HG03342 (cell line): Measurements from ENCODE around the gene DOK3.
A peak's percentile ranks its signal among the peaks of the same experiment; 100 is the strongest.

Source experiments
- ATAC-seq: cut with Tn5 transposase; IDR thresholded peaks from one replicate; pipeline ENCODE4 v1.9.1; 2021; ENCODE audit warnings: mild to moderate bottlenecking, moderate library complexity; ENCODE audit not compliant: unreplicated experiment

DOK3 gene

DNA sequence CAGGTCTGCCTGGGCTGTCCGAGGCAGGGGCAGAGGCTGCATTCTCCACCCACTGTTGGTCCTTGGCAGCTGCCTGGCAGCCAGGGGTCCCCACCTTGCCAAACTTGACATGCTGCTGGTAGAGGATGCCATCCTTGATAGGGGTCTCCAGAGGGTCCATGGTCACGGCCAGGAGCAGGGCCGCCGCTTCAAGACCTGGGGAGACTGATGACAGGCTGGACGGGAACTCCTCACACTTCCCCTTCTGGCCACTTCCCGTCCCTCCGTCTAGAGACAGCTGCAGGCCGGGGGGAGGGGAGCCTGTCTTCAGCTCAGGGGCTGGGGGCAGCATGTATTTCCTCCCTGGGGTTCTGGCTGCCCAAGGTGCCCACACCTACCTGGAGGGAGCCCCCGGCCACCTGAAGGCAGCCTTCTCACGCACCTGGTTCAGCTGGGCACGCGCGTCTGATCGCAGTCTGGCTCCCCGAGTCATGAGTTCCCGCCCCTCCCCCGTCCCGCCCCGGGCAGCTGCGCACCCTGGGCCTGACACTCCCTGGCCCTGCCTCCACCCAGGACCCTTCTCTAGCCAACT is at the start of gene DOK3:
DOK3 (minus strand) TSS at position 446 of the 571 bp plus-strand sequence; CDS start at position 160, 286 bp downstream.
- ATAC-seq, result no peak

DNA sequence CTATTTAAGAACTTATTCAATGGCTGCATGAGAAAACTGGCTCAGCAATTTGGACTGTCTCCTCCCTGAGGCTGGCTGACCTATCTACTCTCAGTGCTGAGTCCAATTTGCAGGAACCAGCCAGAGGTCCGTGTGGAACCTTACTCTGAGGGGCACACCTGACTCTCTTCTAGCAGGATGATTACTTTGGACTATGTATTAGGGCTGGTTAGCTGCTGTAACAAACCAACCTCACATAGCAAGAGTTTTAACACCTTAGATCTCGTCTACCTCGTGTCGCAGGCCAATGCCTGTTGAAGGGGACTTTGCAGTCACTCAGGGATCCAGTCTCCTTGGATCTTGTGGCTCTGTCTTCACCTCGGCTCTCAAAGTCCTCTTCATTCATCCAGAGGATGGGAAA is 48.2 kb upstream of the DOK3 start:
- no peak for ATAC-seq

- ATAC-seq, result no peak
Measured at GRCh38 chr5:177557041-177557647, 47.5 kb upstream of the DOK3 start.

- ATAC-seq, result no peak
Measured at GRCh38 chr5:177555665-177556064, 46.0 kb upstream of the DOK3 start.

- ATAC-seq, result no peak
Measured at GRCh38 chr5:177555228-177555627, 45.6 kb upstream of the DOK3 start.

GRCh38 chr5:177554474-177555111 is 45.0 kb upstream of the DOK3 start, which contains the start of gene FAM193B:
TSS of gene FAM193B (minus strand) at chr5:177554563. CDS start at chr5:177554458, 105 bp downstream.
- ATAC-seq, result peak; percentile 92

DNA sequence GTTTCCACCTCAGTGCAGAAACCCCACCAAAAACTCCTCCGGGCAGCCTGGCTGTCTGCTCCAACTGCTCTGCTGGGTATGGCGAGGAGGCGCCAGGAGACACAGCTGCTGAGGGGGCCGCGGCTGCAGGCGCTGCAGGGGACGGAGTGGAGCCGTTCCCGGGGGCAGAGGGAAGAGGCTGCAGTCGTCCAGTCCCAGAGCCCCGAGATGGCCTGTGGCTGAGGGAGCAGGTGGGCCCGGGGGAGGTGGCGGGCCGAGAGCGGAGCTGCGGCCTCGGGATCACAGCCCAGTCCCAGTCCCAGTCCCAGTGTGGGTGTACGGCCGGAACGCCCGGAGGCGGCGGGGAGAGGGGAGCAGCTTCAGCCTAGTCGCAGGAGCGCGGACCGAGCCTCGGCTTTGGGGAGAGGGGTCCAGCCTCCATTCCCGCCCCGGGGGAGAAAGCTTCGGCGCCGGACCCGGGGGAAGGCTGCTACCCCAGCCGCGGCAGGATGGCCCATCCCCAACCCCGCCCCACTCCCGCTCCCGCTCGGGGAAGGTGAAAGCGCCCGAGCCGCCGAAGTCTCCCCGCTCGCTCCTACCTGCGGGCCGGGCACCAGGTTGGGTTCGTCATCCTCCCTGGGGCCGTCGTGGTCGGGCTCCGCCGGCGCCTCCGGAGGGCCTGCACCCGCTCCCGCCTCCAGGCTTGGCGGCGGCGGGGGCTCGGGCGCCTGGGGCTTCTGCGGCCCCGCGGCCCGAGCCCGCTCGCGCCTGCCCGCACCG is 44.2 kb upstream of the DOK3 start:
- peak; percentile 33 for ATAC-seq

DNA sequence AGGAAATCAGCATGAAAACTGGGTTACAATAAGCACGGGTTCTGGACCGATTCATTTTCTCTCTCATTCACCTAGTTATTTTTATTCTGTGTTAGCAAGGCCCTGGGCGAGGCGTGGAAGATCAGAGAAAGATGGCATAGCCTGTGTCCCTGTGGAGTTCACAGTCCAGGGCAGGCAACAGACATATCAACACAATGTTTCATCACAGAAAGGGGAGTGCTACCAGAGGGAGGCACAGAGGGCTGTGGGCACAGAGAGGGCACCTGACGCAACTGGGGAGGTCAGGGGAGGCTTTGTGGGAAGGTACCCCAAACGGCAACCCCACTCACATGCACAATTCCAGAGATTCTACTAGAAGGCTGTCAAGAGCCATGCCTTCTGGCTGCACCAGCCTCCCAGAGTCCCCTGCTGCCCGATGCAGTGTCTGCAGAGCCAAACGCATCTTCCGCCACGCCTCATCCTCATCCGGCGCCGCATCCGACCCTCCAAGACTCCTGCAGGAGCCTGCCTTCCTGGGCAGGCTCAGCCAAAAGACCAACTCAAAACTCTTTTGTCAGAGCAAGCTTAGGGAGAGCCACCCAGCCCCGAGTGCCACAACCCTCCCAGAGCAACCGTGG is 43.3 kb upstream of the DOK3 start:
- no peak for ATAC-seq

DNA sequence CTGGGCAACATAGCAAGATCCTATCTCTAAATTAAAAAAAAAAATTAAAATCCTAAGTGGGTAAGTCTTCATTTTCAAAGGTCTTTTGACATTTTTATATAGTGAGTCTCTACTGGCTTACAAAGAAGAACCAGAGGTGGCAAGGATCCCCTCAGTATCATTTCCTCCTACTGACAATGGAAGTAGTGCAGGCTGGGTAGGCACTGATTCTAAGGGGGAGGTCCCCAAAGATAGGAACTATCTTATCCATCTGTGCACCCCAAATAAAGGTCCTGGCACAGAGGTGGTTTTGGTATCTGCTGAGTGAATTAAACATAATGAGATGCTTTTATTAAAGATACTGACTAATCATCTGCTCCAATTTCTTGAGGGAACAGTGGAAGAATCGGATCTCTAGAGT is 40.5 kb upstream of the DOK3 start:
- no peak for ATAC-seq

DNA sequence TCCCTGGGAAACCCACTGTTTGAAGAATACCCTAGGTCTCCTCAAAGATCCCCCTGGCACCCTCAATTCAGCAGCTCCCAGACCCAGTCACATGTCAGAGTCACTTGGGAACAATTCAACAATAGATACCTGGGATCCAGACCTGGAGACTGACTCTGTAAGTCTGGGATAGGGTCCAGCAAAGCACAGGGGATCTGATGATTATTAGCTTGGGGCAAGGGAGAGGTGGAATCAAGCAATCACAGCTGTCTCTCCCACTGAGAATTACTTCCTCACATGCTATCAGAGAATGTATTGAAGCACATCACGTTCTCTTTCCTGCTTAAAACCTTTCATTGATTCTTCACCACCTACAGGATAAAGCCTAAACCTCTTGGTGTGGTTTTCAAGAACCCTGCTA is 38.9 kb upstream of the DOK3 start:
- no peak for ATAC-seq

- no peak for ATAC-seq
Measured at GRCh38 chr5:177547736-177548135, 38.1 kb upstream of the DOK3 start.

DNA sequence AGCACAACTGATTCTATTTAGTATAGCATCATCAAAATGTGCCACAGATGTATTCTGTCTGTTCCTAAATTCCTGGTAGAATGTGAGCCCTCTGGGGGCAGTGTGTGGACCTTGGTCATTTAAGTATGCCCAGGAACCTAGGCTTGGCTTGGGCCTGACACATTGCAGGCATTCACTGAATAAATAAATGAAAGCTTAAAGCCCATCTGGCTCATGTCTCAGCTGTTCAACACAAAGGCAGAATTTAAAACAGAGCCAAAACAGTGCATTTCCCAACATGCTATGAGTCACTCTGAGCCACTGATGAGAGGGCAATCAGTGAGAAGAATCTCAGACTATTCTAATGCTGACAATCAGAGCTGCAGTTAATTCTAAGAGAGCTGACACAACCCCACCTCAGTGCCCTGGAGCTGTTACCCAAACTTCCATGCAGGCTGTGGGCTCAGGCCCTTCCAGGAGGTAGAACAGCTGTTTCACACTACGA is 36.7 kb upstream of the DOK3 start:
- no peak for ATAC-seq

DNA sequence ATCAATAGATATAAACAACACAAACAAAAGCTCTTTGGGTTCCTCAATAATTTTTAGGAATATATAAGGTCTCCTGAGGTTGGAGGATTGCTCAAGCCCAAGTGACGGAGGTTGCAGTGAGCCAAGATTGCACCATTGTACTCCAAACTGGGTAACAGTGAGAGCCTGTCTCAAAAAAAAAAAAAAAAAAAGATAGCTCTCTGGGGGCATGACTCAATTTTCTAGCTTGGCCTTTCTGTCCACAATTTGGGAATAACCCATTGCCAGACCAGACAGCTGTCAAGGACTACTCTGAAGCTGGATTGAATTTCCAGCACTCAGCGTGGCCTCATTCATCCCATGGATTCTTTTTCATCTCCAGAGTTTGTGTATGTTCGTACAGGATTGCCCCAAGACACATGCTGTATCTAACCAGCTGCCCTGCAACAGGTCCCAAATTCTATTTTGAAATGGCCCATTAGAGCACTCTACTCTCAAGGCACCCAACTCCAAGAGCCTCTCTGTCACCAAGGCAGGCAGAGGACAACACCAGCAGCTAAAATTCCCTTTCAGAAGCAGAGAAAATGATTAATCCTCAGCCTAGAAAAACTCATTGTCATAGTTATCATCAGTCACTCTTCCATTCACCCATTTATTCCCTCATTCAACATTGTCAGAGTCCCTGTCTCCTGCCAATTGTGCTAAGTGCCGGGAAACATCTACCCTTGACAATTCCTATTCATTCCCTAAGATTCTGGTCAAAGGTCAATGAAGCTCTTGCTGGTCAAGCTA is 36.0 kb upstream of the DOK3 start:
- no peak for ATAC-seq

DNA sequence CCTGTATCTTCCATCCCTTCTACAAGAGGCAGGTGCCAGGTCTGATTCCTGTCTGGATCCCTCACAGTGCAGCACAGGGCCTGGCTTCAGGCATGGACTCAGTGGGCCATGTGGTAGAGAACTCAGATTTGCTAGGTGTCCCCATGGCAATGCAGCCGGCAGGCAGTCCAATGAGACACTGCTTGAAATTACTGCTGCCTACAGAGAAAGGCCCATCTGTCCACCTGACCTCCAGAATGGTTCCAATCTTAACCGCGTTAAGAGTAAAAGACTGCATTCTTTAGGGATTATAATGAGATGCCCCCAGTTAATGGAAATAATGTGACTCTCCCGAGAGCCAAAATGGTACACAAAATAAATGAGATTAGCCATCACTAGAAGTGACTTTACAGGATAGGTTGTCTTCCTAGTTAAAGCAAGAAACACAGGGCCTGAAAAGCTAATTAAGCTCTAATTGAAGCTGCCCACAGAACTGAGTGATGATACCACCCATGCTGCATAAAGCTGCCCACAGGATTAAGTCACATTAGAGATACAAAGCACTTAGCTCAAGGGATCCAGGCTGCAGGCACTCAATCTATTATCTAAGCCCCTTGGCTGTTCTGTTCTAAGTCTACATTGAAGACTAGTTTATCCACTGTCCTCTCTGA is 33.3 kb upstream of the DOK3 start:
- no peak for ATAC-seq

- ATAC-seq, result no peak
Measured at GRCh38 chr5:177540438-177540837, 30.8 kb upstream of the DOK3 start.

DNA sequence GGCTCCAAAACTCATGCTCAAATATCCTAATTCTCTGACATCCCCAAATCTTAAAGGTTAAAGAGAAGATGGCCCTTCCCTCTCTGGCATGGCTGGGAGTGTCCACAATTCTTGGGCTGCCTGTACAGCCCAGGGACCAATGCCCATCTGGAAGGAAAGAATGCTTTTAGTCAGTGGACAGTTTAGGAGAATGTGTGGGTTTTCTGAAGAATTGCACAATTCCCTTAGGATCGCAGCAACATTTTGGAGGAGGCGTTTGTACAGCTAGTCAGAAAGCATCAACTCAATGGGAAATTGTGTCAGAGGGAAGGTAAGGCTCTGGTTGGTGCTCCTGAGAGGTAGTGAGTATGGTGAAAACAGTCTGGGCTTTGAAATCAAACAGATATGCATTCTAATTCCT is 29.8 kb upstream of the DOK3 start:
- ATAC-seq, result no peak

DNA sequence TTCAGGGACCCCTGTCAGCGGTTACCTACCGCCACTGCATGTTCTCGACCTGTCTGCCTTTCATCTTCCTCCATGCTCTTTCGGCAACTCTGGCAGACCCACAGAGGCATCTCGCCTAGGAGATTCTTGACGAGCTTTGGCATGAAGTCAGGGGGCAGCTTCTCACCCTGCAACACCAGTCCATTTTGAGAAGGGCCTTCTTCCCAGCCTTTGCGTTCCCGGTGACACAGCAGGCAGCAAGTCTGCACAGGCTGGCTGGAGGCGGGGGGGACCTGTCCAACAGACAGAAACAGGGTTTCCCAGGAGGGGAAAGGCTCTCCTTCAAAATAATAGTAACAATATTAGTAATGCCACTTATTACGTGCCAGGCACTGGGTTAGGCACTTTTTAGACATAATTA is 29.2 kb upstream of the DOK3 start:
- no peak for ATAC-seq

GRCh38 chr5:177537389-177538361 is 28.0 kb upstream of the DOK3 start:
- ATAC-seq, result no peak

- no peak for ATAC-seq
Measured at GRCh38 chr5:177536386-177536785, 26.8 kb upstream of the DOK3 start.
